Measurements from ENCODE around the gene SGPP1. TPM values are rescaled to one million over a fixed set of nuclear protein-coding genes. Genes with fewer than 3 reads are reported as not detected.
"Not testable (repeated sequence)": the region's sequence is repeated elsewhere in the genome, so short reads cannot be mapped to it uniquely, and the experiment has no call there.

SGPP1 gene
- total RNA-seq, 1 donor from 2014 or later = 13.0 TPM

GRCh38 chr14:63707216-63707615 is 20.6 kb downstream of the SGPP1 start:
- Histone ChIP-seq H3K4me3 (ENCODE audit: low read length in 3 of 3) (no peak overlapping the region), H3K36me3 (ENCODE audit: control insufficient read depth in 3 of 3, insufficient read depth in 3 of 3, low read length in 3 of 3) (no peaks in the 10 kb centered on the region), H3K9me3 (ENCODE audit: control insufficient read depth in 3 of 3, low read length in 3 of 3) (no peaks in the 10 kb centered on the region), H3K4me1 (ENCODE audit: control insufficient read depth in 3 of 3, insufficient read depth in 3 of 3, low read length in 3 of 3) (no peaks in the 10 kb centered on the region), H3K27ac (ENCODE audit: low read depth, low read length) (no peak overlapping the region), H3K27me3 (ENCODE audit: control insufficient read depth in 3 of 3, insufficient read depth in 3 of 3, low read length in 3 of 3) (no peaks in the 10 kb centered on the region), H3K9ac (ENCODE audit: low read depth in 1 of 3, low read length in 3 of 3) (no peak overlapping the region)

GRCh38 chr14:63705561-63706070 is 22.2 kb downstream of the SGPP1 start:
- H3K9me3 ChIP-seq (ENCODE audit: control insufficient read depth in 3 of 3, low read length in 3 of 3) = no peaks in the 10 kb centered on the region
- no peak overlapping the region for H3K9ac ChIP-seq (ENCODE audit: low read depth in 1 of 3, low read length in 3 of 3)
- no peaks in the 10 kb centered on the region for H3K36me3 ChIP-seq (ENCODE audit: control insufficient read depth in 3 of 3, insufficient read depth in 3 of 3, low read length in 3 of 3)
- H3K27me3 ChIP-seq (ENCODE audit: control insufficient read depth in 3 of 3, insufficient read depth in 3 of 3, low read length in 3 of 3) = no peaks in the 10 kb centered on the region
- no peak overlapping the region for H3K27ac ChIP-seq (ENCODE audit: low read depth, low read length)
- no peaks in the 10 kb centered on the region for H3K4me1 ChIP-seq (ENCODE audit: control insufficient read depth in 3 of 3, insufficient read depth in 3 of 3, low read length in 3 of 3)
- H3K4me3 ChIP-seq (ENCODE audit: low read length in 3 of 3) = no peak overlapping the region

DNA sequence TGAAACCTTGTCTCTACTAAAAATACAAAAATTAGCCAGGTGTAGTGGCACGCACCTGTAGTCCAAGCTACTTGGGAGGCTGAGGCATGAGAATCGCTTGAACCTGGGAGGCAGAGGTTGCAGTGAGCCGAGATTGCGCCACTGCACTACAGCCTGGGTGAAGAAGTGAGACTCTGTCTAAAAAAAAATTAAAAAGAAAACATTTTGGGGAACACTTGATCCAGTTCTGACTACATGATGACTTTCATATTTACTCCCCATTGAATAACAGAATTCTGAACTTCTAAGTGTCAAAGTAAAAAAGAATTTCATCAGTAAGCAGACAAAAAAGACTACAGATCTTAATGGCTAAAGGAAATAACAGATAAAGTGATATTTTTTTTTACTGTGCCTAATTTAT is 25.3 kb downstream of the SGPP1 start:
- not testable (repeated sequence) for H3K27me3 ChIP-seq (ENCODE audit: control insufficient read depth in 3 of 3, insufficient read depth in 3 of 3, low read length in 3 of 3); H3K9me3 ChIP-seq (ENCODE audit: control insufficient read depth in 3 of 3, low read length in 3 of 3)

DNA sequence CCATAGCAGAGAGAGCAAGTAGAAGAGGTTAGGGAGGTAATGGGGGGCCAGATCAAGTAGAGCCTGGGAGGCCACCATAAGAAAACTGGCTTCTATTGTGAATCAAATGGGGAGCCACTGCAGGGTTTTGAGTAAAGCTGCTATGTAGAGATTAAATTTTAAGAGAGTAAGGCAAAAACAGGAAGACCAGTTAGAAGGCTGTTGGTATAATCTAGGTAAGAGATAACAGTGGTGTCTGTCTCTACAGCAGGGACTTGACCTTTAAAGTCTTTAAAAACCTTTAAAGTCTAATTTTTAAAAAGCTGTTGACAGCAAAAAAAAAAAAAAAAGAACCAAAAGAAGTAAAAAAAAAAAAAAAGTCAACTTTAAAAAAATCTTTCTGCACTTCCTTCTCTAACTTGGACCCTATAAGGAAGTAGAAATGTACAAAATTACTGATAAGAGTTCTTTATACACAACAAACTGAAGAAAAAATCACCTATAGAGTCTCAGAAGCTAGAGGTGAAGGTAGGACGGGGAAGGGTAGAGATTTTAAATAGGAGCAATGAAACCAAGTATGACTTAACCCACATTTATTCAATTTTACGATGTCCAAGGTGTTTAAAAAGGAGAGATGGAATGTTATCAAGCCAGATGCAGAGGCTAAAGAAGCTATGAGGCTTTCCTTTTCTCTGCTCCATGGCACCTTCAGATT is 26.1 kb downstream of the SGPP1 start:
- Histone ChIP-seq H3K27me3 (ENCODE audit: control insufficient read depth in 3 of 3, insufficient read depth in 3 of 3, low read length in 3 of 3) (no peaks in the 10 kb centered on the region), H3K4me3 (ENCODE audit: low read length in 3 of 3) (no peak overlapping the region), H3K9ac (ENCODE audit: low read depth in 1 of 3, low read length in 3 of 3) (no peak overlapping the region), H3K36me3 (ENCODE audit: control insufficient read depth in 3 of 3, insufficient read depth in 3 of 3, low read length in 3 of 3) (peaks cover 0 to 2% (median 0%) of the 10 kb centered on the region in 3 donors), H3K27ac (ENCODE audit: low read depth, low read length) (no peak overlapping the region), H3K4me1 (ENCODE audit: control insufficient read depth in 3 of 3, insufficient read depth in 3 of 3, low read length in 3 of 3) (no peaks in the 10 kb centered on the region), H3K9me3 (ENCODE audit: control insufficient read depth in 3 of 3, low read length in 3 of 3) (no peaks in the 10 kb centered on the region)

More for the DNA sequence above, 25.3 kb downstream of the SGPP1 start:
- H3K27ac ChIP-seq (ENCODE audit: low read depth, low read length); H3K36me3 ChIP-seq (ENCODE audit: control insufficient read depth in 3 of 3, insufficient read depth in 3 of 3, low read length in 3 of 3); H3K4me3 ChIP-seq (ENCODE audit: low read length in 3 of 3); H3K9ac ChIP-seq (ENCODE audit: low read depth in 1 of 3, low read length in 3 of 3); H3K4me1 ChIP-seq (ENCODE audit: control insufficient read depth in 3 of 3, insufficient read depth in 3 of 3, low read length in 3 of 3): not testable (repeated sequence)

- Histone ChIP-seq H3K9me3 (ENCODE audit: control insufficient read depth in 3 of 3, low read length in 3 of 3) (no peaks in the 10 kb centered on the region), H3K4me3 (ENCODE audit: low read length in 3 of 3) (no peak overlapping the region)
These were observed 35.4 kb downstream of the SGPP1 start for GRCh38 chr14:63692310-63693020.

GRCh38 chr14:63689132-63689531 is 38.7 kb downstream of the SGPP1 start:
- no peak overlapping the region for H3K27ac ChIP-seq (ENCODE audit: low read depth, low read length)

More at GRCh38 chr14:63692310-63693020, 35.4 kb downstream of the SGPP1 start:
- Histone ChIP-seq H3K4me1 (ENCODE audit: control insufficient read depth in 3 of 3, insufficient read depth in 3 of 3, low read length in 3 of 3) (no peaks in the 10 kb centered on the region), H3K27ac (ENCODE audit: low read depth, low read length) (no peak overlapping the region), H3K9ac (ENCODE audit: low read depth in 1 of 3, low read length in 3 of 3) (no peak overlapping the region), H3K27me3 (ENCODE audit: control insufficient read depth in 3 of 3, insufficient read depth in 3 of 3, low read length in 3 of 3) (no peaks in the 10 kb centered on the region), H3K36me3 (ENCODE audit: control insufficient read depth in 3 of 3, insufficient read depth in 3 of 3, low read length in 3 of 3) (no peaks in the 10 kb centered on the region)

DNA sequence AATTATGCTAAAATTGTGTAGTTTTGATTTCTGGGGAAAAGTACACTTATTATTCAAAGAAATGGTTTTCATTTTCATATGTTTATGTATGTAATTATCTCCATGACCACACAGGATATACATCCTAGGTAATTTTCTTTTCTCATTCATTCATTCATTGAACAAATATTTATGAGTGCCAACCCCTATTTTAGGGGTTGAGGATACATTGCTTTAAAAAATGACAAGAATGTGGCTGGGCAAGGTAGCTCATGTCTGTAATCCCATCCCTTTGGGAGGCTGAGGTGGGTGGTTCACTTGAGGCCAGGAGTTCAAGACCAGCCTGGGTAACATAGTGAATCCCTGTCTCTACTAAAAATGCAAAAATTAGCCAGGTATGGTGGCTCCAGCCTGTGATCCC is 40.9 kb downstream of the SGPP1 start:
- Histone ChIP-seq H3K27ac (ENCODE audit: low read depth, low read length) (no peak overlapping the region), H3K27me3 (ENCODE audit: control insufficient read depth in 3 of 3, insufficient read depth in 3 of 3, low read length in 3 of 3) (no peaks in the 10 kb centered on the region)

More at GRCh38 chr14:63689132-63689531, 38.7 kb downstream of the SGPP1 start:
- H3K4me3 ChIP-seq (ENCODE audit: low read length in 3 of 3) = no peak overlapping the region
- H3K4me1 ChIP-seq (ENCODE audit: control insufficient read depth in 3 of 3, insufficient read depth in 3 of 3, low read length in 3 of 3) = no peaks in the 10 kb centered on the region
- H3K9ac ChIP-seq (ENCODE audit: low read depth in 1 of 3, low read length in 3 of 3) = no peak overlapping the region
- H3K36me3 ChIP-seq (ENCODE audit: control insufficient read depth in 3 of 3, insufficient read depth in 3 of 3, low read length in 3 of 3) = no peaks in the 10 kb centered on the region
- no peaks in the 10 kb centered on the region for H3K9me3 ChIP-seq (ENCODE audit: control insufficient read depth in 3 of 3, low read length in 3 of 3)
- no peaks in the 10 kb centered on the region for H3K27me3 ChIP-seq (ENCODE audit: control insufficient read depth in 3 of 3, insufficient read depth in 3 of 3, low read length in 3 of 3)

GRCh38 chr14:63685401-63685800 is 42.5 kb downstream of the SGPP1 start:
- no peaks in the 10 kb centered on the region for H3K9me3 ChIP-seq (ENCODE audit: control insufficient read depth in 3 of 3, low read length in 3 of 3)
- no peak overlapping the region for H3K9ac ChIP-seq (ENCODE audit: low read depth in 1 of 3, low read length in 3 of 3)
- H3K36me3 ChIP-seq (ENCODE audit: control insufficient read depth in 3 of 3, insufficient read depth in 3 of 3, low read length in 3 of 3) = no peaks in the 10 kb centered on the region
- H3K27me3 ChIP-seq (ENCODE audit: control insufficient read depth in 3 of 3, insufficient read depth in 3 of 3, low read length in 3 of 3) = no peaks in the 10 kb centered on the region
- H3K27ac ChIP-seq (ENCODE audit: low read depth, low read length) = no peak overlapping the region
- no peak overlapping the region for H3K4me3 ChIP-seq (ENCODE audit: low read length in 3 of 3)
- H3K4me1 ChIP-seq (ENCODE audit: control insufficient read depth in 3 of 3, insufficient read depth in 3 of 3, low read length in 3 of 3) = no peaks in the 10 kb centered on the region

More for the DNA sequence above, 40.9 kb downstream of the SGPP1 start:
- no peaks in the 10 kb centered on the region for H3K36me3 ChIP-seq (ENCODE audit: control insufficient read depth in 3 of 3, insufficient read depth in 3 of 3, low read length in 3 of 3)
- no peaks in the 10 kb centered on the region for H3K9me3 ChIP-seq (ENCODE audit: control insufficient read depth in 3 of 3, low read length in 3 of 3)
- no peaks in the 10 kb centered on the region for H3K4me1 ChIP-seq (ENCODE audit: control insufficient read depth in 3 of 3, insufficient read depth in 3 of 3, low read length in 3 of 3)
- H3K4me3 ChIP-seq (ENCODE audit: low read length in 3 of 3) = no peak overlapping the region
- no peak overlapping the region for H3K9ac ChIP-seq (ENCODE audit: low read depth in 1 of 3, low read length in 3 of 3)

DNA sequence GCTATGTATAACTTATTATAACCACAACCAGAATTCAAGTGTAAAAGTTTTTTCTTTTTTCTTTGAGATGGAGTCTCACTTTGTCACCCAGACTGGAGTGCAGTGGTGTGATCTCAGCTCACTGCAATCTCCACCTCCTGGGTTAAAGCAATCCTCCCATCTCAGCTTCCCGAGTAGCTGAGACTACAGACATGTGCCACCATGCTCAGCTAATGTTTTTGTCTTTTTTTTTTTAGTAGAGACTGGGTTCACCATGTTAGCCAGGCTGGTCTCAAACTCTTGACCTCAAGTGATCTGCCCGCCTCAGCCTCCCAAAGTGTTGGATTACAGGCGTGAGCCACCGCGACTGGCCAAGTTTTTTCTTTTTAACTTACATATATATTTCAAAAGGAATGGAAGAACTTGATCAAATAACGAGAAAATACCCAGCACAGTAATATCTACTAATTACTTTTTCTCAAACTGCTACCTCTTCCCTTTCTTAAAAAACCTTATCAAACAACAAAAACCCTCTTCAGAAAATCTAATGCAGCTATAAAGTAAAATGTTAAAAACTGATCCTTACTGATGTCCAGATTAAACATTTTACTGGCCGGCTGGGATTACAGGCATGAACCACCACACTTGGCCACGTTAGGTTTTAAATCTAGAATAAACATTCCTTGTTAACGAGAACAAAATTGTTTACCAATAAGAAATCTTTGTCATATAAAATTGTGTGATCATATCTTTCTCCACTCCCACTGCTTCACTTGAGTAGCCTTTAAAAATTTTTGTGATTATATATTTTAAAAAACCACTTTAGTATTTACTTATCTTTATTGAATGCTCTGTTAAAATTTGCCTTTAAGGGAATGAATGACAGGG is 44.9 kb downstream of the SGPP1 start:
- Histone ChIP-seq H3K4me1 (ENCODE audit: control insufficient read depth in 3 of 3, insufficient read depth in 3 of 3, low read length in 3 of 3) (no peaks in the 10 kb centered on the region), H3K27me3 (ENCODE audit: control insufficient read depth in 3 of 3, insufficient read depth in 3 of 3, low read length in 3 of 3) (no peaks in the 10 kb centered on the region), H3K4me3 (ENCODE audit: low read length in 3 of 3) (no peak overlapping the region), H3K27ac (ENCODE audit: low read depth, low read length) (no peak overlapping the region), H3K9ac (ENCODE audit: low read depth in 1 of 3, low read length in 3 of 3) (no peak overlapping the region), H3K36me3 (ENCODE audit: control insufficient read depth in 3 of 3, insufficient read depth in 3 of 3, low read length in 3 of 3) (no peaks in the 10 kb centered on the region), H3K9me3 (ENCODE audit: control insufficient read depth in 3 of 3, low read length in 3 of 3) (no peaks in the 10 kb centered on the region)
